ENCODE results near the gene CELF2. TPM values are rescaled to one million over a fixed set of nuclear protein-coding genes. Genes with fewer than 3 reads are reported as not detected.

The CELF2 gene
- total RNA-seq (13.0 and 16.6 TPM in 2 replicates), polyA plus RNA-seq (25.9 and 26.9 TPM in 2 replicates)

DNA sequence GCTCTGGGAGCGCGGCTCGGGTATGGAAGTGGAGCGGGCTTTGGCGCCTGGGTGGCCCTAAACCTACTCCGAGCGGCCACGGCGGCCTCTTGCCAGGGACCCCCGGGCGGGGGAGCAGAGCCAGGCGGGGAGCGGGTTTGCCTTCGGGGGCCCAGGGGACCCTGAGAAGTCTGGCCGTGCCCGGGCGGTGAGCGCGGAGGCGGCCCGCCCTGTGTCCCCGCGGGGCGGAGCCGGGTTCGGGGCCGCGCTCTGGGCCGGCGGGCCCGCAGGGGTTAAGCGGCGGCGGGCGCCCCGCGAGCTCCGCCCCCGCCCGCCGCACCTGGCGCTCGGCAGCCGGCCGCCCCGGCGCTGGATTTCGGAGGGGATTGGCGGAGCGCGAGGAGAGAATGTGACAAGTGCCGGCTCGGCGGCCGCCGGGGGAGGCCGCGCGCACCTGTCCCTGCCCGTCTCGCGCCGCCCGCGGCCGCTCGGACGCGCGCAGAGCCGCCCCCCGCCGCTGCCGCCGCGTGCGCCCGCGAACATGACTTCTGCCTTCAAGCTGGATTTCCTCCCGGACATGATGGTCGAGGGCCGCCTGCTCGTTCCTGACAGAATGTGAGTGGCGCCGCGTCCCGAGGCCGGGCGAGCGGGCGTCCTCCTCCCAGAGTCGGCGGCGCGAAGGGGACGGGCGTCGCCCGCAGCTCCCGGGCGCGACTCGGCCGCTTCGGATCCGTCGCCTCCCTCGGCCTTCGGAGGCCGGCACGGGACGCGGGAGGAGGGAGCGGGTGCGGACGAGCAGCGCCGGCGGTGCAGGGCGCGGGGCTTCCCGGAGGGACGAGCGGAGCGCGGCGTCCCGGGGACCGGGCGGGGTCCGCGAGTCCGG, at the start of gene CELF2:
TSS of gene CELF2 (plus strand) at position 303 of the 862 bp plus-strand sequence. CDS start at position 521, 218 bp downstream.
- 2% methylated on average over 64 of the region's 133 CpGs for WGBS (ENCODE audit: low lambda C conversion rate, missing lambda C conversion rate)
- Histone ChIP-seq H3K4me2 (peak within 1 kb of the TSS; percentile 93), H4K20me1 (ENCODE audit: insufficient read depth, poor library complexity, severe bottlenecking) (no peaks in the 10 kb centered on the region), H3K27me3 (peaks cover 64% of the 10 kb centered on the region), H2AFZ (peak within 1 kb of the TSS; percentile 74), H3K27ac (peak within 1 kb of the TSS; percentile 80), H3K9me2 (replicated peaks; ENCODE audit: insufficient read depth) (no peaks in the 10 kb centered on the region), H3K79me2 (peaks cover 5% of the 10 kb centered on the region), H3K4me1 (ENCODE audit: insufficient read depth) (no peaks in the 10 kb centered on the region), H3K4me3 (peak within 1 kb of the TSS; percentile 64), H3K9me3 (ENCODE audit: low read depth) (no peaks in the 10 kb centered on the region), H3K36me3 (replicated peaks; ENCODE audit: insufficient read depth, low read depth) (no peaks in the 10 kb centered on the region)
- TF ChIP-seq CTCF (IDR thresholded peaks at IDR 0.05; ENCODE audit: poor library complexity): no peak
- TF ChIP-seq EZH2 (IDR thresholded peaks at IDR 0.05; ENCODE audit: borderline replicate concordance): peak; percentile 54
- no peak for TF ChIP-seq EZH2phosphoT487 (IDR thresholded peaks at IDR 0.05; ENCODE audit: low read depth, severe bottlenecking, unreplicated experiment)
- peak; percentile 86 for DNase-seq (ENCODE audit: low spot score)

- no peak overlapping the region for H3K4me3 ChIP-seq
- no peak for DNase-seq (ENCODE audit: low spot score)
- no peaks in the 10 kb centered on the region for H3K9me2 ChIP-seq (replicated peaks; ENCODE audit: insufficient read depth)
- TF ChIP-seq EZH2phosphoT487 (IDR thresholded peaks at IDR 0.05; ENCODE audit: low read depth, severe bottlenecking, unreplicated experiment): no peak
- no peak for TF ChIP-seq EZH2 (IDR thresholded peaks at IDR 0.05; ENCODE audit: borderline replicate concordance)
- TF ChIP-seq CTCF (IDR thresholded peaks at IDR 0.05; ENCODE audit: poor library complexity): no peak
- no peaks in the 10 kb centered on the region for H3K79me2 ChIP-seq
- WGBS (ENCODE audit: low lambda C conversion rate, missing lambda C conversion rate): 92% methylated on average over 4 of the region's 4 CpGs
- H3K27ac ChIP-seq: no peak overlapping the region
- no peaks in the 10 kb centered on the region for H3K36me3 ChIP-seq (replicated peaks; ENCODE audit: insufficient read depth, low read depth)
- H4K20me1 ChIP-seq (ENCODE audit: insufficient read depth, poor library complexity, severe bottlenecking): no peaks in the 10 kb centered on the region
- H3K4me2 ChIP-seq: no peak overlapping the region
- no peaks in the 10 kb centered on the region for H3K27me3 ChIP-seq
- no peaks in the 10 kb centered on the region for H3K9me3 ChIP-seq (ENCODE audit: low read depth)
- H2AFZ ChIP-seq: no peak overlapping the region
- no peaks in the 10 kb centered on the region for H3K4me1 ChIP-seq (ENCODE audit: insufficient read depth)
These were observed 49.4 kb upstream of the CELF2 start for GRCh38 chr10:10968257-10968588.

- WGBS (ENCODE audit: low lambda C conversion rate, missing lambda C conversion rate): 95% methylated on average over 5 of the region's 5 CpGs
- H2AFZ ChIP-seq: no peak overlapping the region
- no peaks in the 10 kb centered on the region for H3K9me2 ChIP-seq (replicated peaks; ENCODE audit: insufficient read depth)
- DNase-seq (ENCODE audit: low spot score): no peak
- peaks cover 6% of the 10 kb centered on the region for H3K27me3 ChIP-seq
- no peak overlapping the region for H3K4me3 ChIP-seq
- H3K79me2 ChIP-seq: no peaks in the 10 kb centered on the region
- TF ChIP-seq CTCF (IDR thresholded peaks at IDR 0.05; ENCODE audit: poor library complexity) (no peak), EZH2 (IDR thresholded peaks at IDR 0.05; ENCODE audit: borderline replicate concordance) (no peak), EZH2phosphoT487 (IDR thresholded peaks at IDR 0.05; ENCODE audit: low read depth, severe bottlenecking, unreplicated experiment) (no peak)
- H3K36me3 ChIP-seq (replicated peaks; ENCODE audit: insufficient read depth, low read depth): no peaks in the 10 kb centered on the region
- H3K4me2 ChIP-seq: no peak overlapping the region
- no peaks in the 10 kb centered on the region for H3K9me3 ChIP-seq (ENCODE audit: low read depth)
- peaks cover 3% of the 10 kb centered on the region for H3K4me1 ChIP-seq (ENCODE audit: insufficient read depth)
- H3K27ac ChIP-seq: no peak overlapping the region
- no peaks in the 10 kb centered on the region for H4K20me1 ChIP-seq (ENCODE audit: insufficient read depth, poor library complexity, severe bottlenecking)
These were observed 44.4 kb upstream of the CELF2 start for GRCh38 chr10:10973310-10973709.

Measured in hepatocyte (in vitro differentiated cells).